Nucleus accumbens (tissue), 56 donors: Measurements from ENCODE around the gene SLC25A51.

ENCODE experiments used
- DNase-seq, 56 donors: peaks; one replicate each; lab custom pipeline; 2025; lab: John Stamatoyannopoulos, UW

The SLC25A51 gene

GRCh38 chr9:37903647-37904444, at the start of gene SLC25A51:
TSS of gene SLC25A51 (minus strand) at chr9:37904127. CDS start at chr9:37888550, 15,577 bp downstream.
- peak in 55 of 56 donors; percentile 27 to 98 (median 90) for DNase-seq

- no peak for DNase-seq
These were observed 49.4 kb upstream of the SLC25A51 start for GRCh38 chr9:37953206-37953774.

GRCh38 chr9:37952731-37953130, 48.8 kb upstream of the SLC25A51 start:
- DNase-seq, result no peak

GRCh38 chr9:37951671-37952449, 47.9 kb upstream of the SLC25A51 start:
- no peak for DNase-seq

GRCh38 chr9:37950561-37950960, 46.6 kb upstream of the SLC25A51 start:
- DNase-seq, result no peak

GRCh38 chr9:37949576-37949975, 45.6 kb upstream of the SLC25A51 start:
- DNase-seq, result no peak

GRCh38 chr9:37948417-37948980, 44.6 kb upstream of the SLC25A51 start:
- DNase-seq, result no peak

GRCh38 chr9:37947977-37948376, 44.0 kb upstream of the SLC25A51 start:
- DNase-seq, result no peak

- no peak for DNase-seq
These were observed 43.5 kb upstream of the SLC25A51 start for GRCh38 chr9:37947471-37947870.

- no peak for DNase-seq
These were observed 43.0 kb upstream of the SLC25A51 start for GRCh38 chr9:37946971-37947370.

GRCh38 chr9:37946041-37946440, 42.1 kb upstream of the SLC25A51 start:
- DNase-seq, result no peak

GRCh38 chr9:37944671-37945481, 40.9 kb upstream of the SLC25A51 start:
- DNase-seq, result no peak

- DNase-seq, result no peak
These were observed 40.3 kb upstream of the SLC25A51 start for GRCh38 chr9:37944266-37944650.

- peak in 11 of 56 donors; percentile 16 to 68 (median 33) for DNase-seq
These were observed 39.7 kb upstream of the SLC25A51 start for GRCh38 chr9:37943345-37944265.

- DNase-seq, result no peak
These were observed 38.9 kb upstream of the SLC25A51 start for GRCh38 chr9:37942621-37943344.

- DNase-seq, result no peak
These were observed 37.3 kb upstream of the SLC25A51 start for GRCh38 chr9:37941253-37941652.

- DNase-seq, result no peak
These were observed 35.7 kb upstream of the SLC25A51 start for GRCh38 chr9:37939575-37940095.
